Natural killer cell (primary cell): Measurements from ENCODE around the gene NDUFS6. TPM values are rescaled to one million over a fixed set of nuclear protein-coding genes. Genes with fewer than 3 reads are reported as not detected.

ENCODE experiments used
- ATAC-seq, 3 donors: fragments of 150-1000 bp in 2 of 3; fragments of 200-7000 bp in 1 of 3; cut with Tn5 transposase; 1 replicate in 1 of 3; 2 replicates in 2 of 3; pipeline ENCODE4 v1.10.0; 2021; ENCODE audit warnings: mild to moderate bottlenecking in 2 of 3, moderate library complexity in 2 of 3
- DNase-seq, 2 donors: peaks; one replicate each; pipeline versions ENCODE4 v3.0.0 to v3.0.0-alpha.2; 2013 to 2021; ENCODE audit warnings: mixed read lengths in 1 of 2
- H3K27ac ChIP-seq: one replicate; pipeline ENCODE4 v1.5.1; 2013; ENCODE audit warnings: mild to moderate bottlenecking, low read length
- H3K27me3 ChIP-seq: one replicate; pipeline ENCODE4 v1.6.1; 2013; ENCODE audit warnings: low read length; ENCODE audit not compliant: control insufficient read depth, insufficient read depth
- H3K36me3 ChIP-seq: one replicate; pipeline ENCODE4 v1.6.1; 2013; ENCODE audit warnings: low read length; ENCODE audit not compliant: control insufficient read depth, insufficient read depth
- H3K4me1 ChIP-seq: one replicate; pipeline ENCODE4 v1.6.1; 2013; ENCODE audit warnings: low read length; ENCODE audit not compliant: control insufficient read depth, insufficient read depth
- H3K4me3 ChIP-seq: one replicate; pipeline ENCODE4 v1.5.1; 2013; ENCODE audit warnings: low read length
- H3K9me3 ChIP-seq: one replicate; pipeline ENCODE4 v1.6.1; 2013; ENCODE audit warnings: low read length; ENCODE audit not compliant: control insufficient read depth, insufficient read depth
- H3K27ac Mint-ChIP-seq, 2 donors: one replicate each; pipeline ENCODE4 v1.8.0; 2022; ENCODE audit warnings: mild to moderate bottlenecking in 2 of 2, mixed read lengths in 2 of 2, moderate library complexity in 1 of 2
- H3K27me3 Mint-ChIP-seq, 2 donors: one replicate each; pipeline ENCODE4 v1.8.0; 2022; ENCODE audit warnings: low read depth in 2 of 2, mixed read lengths in 2 of 2
- H3K36me3 Mint-ChIP-seq: one replicate; pipeline ENCODE4 v1.8.0; 2022; ENCODE audit warnings: mixed read lengths
- H3K4me1 Mint-ChIP-seq, 2 donors: one replicate each; pipeline ENCODE4 v1.8.0; 2022; ENCODE audit warnings: mixed read lengths in 2 of 2
- H3K4me3 Mint-ChIP-seq: one replicate; pipeline ENCODE4 v1.8.0; 2022; ENCODE audit warnings: mild to moderate bottlenecking, moderate library complexity, mixed read lengths
- H3K9me3 Mint-ChIP-seq, 2 donors: one replicate each; pipeline ENCODE4 v1.8.0; 2022; ENCODE audit warnings: mixed read lengths in 2 of 2
- WGBS: methylation state at CpG from one replicate; pipeline ENCODE4 v1.1.7; 2013; ENCODE audit warnings: missing lambda C conversion rate; ENCODE audit not compliant: insufficient coverage; 5-methylcytosine and 5-hydroxymethylcytosine counted together
- intact Hi-C: fragments of 100-400 bp; cut with micrococcal nuclease; formaldehyde crosslinking; loops from one replicate; pipeline ENCODE4 v1.14.2; 2022
- total RNA-seq, 4 donors: library from RNA; stranded (reverse); fragments of 120-200 nt in 1 of 4; gene quantifications; one replicate each; pipeline versions ENCODE4 v1.2.3 to v1.2.4, GENCODE V29; 2013 to 2022
- TF ChIP-seq, protein P1 (sequence below): fragments of 200-600 bp; IDR thresholded peaks from one replicate; pipeline ENCODE4 v1.8.0; 2022; ENCODE audit warnings: antibody characterized with exemption

NDUFS6 gene
- total RNA-seq, 3 donors from 2014 or later (not counting 1 experiment from before 2014, with no cell fraction given), result 19.2 to 25.9 (median 22.5) TPM

DNA sequence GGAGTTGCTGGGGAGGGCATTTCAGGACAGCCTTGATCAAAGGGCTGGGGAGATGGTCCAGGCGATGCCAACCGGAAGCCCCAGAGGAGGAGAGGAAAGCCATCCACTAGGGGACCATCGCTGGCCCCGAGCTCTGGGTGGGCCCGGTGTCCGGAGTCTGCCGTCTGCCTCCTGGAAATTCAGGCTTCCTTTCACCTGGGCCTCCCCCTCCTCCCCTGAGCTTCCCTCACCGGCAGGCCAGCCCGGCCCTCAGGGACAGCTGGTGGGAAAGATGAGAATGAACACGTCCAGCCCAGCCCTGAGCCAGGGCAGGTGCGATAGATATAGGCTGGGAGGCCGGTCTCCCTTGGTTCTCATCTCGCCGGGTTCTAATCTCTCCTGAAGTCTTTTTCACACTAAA, 64.3 kb downstream of the NDUFS6 start:
- intact Hi-C loops, result no loop called here
- Mint-ChIP-seq H3K9me3 (no peaks in the 10 kb centered on the region), H3K27me3 (peaks cover 3 to 16% of the 10 kb centered on the region in 2 donors), H3K27ac (no peak overlapping the region), H3K36me3 (no peaks in the 10 kb centered on the region), H3K4me3 (no peak overlapping the region), H3K4me1 (no peaks in the 10 kb centered on the region)
- TF ChIP-seq, protein P1, sequence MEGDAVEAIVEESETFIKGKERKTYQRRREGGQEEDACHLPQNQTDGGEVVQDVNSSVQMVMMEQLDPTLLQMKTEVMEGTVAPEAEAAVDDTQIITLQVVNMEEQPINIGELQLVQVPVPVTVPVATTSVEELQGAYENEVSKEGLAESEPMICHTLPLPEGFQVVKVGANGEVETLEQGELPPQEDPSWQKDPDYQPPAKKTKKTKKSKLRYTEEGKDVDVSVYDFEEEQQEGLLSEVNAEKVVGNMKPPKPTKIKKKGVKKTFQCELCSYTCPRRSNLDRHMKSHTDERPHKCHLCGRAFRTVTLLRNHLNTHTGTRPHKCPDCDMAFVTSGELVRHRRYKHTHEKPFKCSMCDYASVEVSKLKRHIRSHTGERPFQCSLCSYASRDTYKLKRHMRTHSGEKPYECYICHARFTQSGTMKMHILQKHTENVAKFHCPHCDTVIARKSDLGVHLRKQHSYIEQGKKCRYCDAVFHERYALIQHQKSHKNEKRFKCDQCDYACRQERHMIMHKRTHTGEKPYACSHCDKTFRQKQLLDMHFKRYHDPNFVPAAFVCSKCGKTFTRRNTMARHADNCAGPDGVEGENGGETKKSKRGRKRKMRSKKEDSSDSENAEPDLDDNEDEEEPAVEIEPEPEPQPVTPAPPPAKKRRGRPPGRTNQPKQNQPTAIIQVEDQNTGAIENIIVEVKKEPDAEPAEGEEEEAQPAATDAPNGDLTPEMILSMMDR, result no peak
- H3K27ac ChIP-seq, result no peak overlapping the region
- no peaks in the 10 kb centered on the region for H3K27me3 ChIP-seq
- H3K4me1 ChIP-seq, result no peaks in the 10 kb centered on the region
- DNase-seq, result no peak
- no peaks in the 10 kb centered on the region for H3K36me3 ChIP-seq
- WGBS, result 89% methylated on average over 11 of the region's 14 CpGs
- H3K4me3 ChIP-seq, result no peak overlapping the region
- ATAC-seq, result no peak
- H3K9me3 ChIP-seq, result no peaks in the 10 kb centered on the region

Other genes with a start within 250 kb of the NDUFS6 start
- 10 to 100 TPM; 14.1 to 21.2 (median 17.1) TPM for gene MRPL36, start 1.6 kb upstream of the NDUFS6 start, total RNA-seq
- not detected for gene IRX4, start 81.5 kb downstream of the NDUFS6 start, total RNA-seq